ENCODE data around the gene UBE2N. TPM values are rescaled to one million over a fixed set of nuclear protein-coding genes. Genes with fewer than 3 reads are reported as not detected.
"Not testable (repeated sequence)": the region's sequence is repeated elsewhere in the genome, so short reads cannot be mapped to it uniquely, and the experiment has no call there.

Gene UBE2N
- total RNA-seq, 1 experiment from 2014 or later = 205 TPM

- H3K9me3 ChIP-seq (ENCODE audit: low read length); H3F3A ChIP-seq (ENCODE audit: low read length, unreplicated experiment); H3K9me2 ChIP-seq (replicated peaks; ENCODE audit: low read length); H2AFZ ChIP-seq (ENCODE audit: low read length); H3K9ac ChIP-seq (ENCODE audit: low read length); H3K27ac ChIP-seq (ENCODE audit: low read length); CTCF ChIA-PET; intact Hi-C loops (cut with micrococcal nuclease); H3K27me3 ChIP-seq (ENCODE audit: low read length); H3K4me1 ChIP-seq (ENCODE audit: insufficient read depth, low read length); H3K4me3 ChIP-seq (ENCODE audit: low read length); H3K4me2 ChIP-seq (ENCODE audit: low read length); POLR2A ChIA-PET (ENCODE audit: unreplicated experiment): not testable (repeated sequence)
- ATAC-seq = peak; percentile 52
- peak; percentile 35 for DNase-seq
- BruUV-seq (replicated peaks) = TSS peak; percentile 39
- Histone ChIP-seq H3K79me2 (ENCODE audit: low read length) (peaks cover 34% of the 10 kb centered on the region), H3K36me3 (ENCODE audit: low read depth, low read length) (peaks cover 26% of the 10 kb centered on the region), H4K20me1 (ENCODE audit: low read length) (peaks cover 20% of the 10 kb centered on the region)
These were observed 32.2 kb downstream of the UBE2N start for GRCh38 chr12:93409343-93410187.

GRCh38 chr12:93408813-93409212, 32.9 kb downstream of the UBE2N start:
- no peaks in the 10 kb centered on the region for H3K27me3 ChIP-seq (ENCODE audit: low read length)
- ChIA-PET POLR2A (ENCODE audit: unreplicated experiment) (no interaction called here), CTCF (no interaction called here)
- H3K4me1 ChIP-seq (ENCODE audit: insufficient read depth, low read length) = no peaks in the 10 kb centered on the region
- no peaks in the 10 kb centered on the region for H3K9me3 ChIP-seq (ENCODE audit: low read length)
- peaks cover 26% of the 10 kb centered on the region for H3K79me2 ChIP-seq (ENCODE audit: low read length)
- H3K9me2 ChIP-seq (replicated peaks; ENCODE audit: low read length) = no peaks in the 10 kb centered on the region
- no TSS peak for BruUV-seq (replicated peaks)
- no peak for DNase-seq
- no peak overlapping the region for H3K4me2 ChIP-seq (ENCODE audit: low read length)
- H3K36me3 ChIP-seq (ENCODE audit: low read depth, low read length) = peaks cover 26% of the 10 kb centered on the region
- no peak overlapping the region for H3K4me3 ChIP-seq (ENCODE audit: low read length)
- H3F3A ChIP-seq (ENCODE audit: low read length, unreplicated experiment) = no peaks in the 10 kb centered on the region
- H3K9ac ChIP-seq (ENCODE audit: low read length) = no peak overlapping the region
- no peak overlapping the region for H2AFZ ChIP-seq (ENCODE audit: low read length)
- H3K27ac ChIP-seq (ENCODE audit: low read length) = no peak overlapping the region
- ATAC-seq = no peak
- peaks cover 19% of the 10 kb centered on the region for H4K20me1 ChIP-seq (ENCODE audit: low read length)
- intact Hi-C loops (cut with micrococcal nuclease) = no loop called here
- TF ChIP-seq CTCF (conservative IDR thresholded peaks at IDR 0.05; ENCODE audit: low read depth, low read length) (no peak), EZH2phosphoT487 (IDR thresholded peaks at IDR 0.05; ENCODE audit: borderline replicate concordance, low read length) (no peak), EZH2 (IDR thresholded peaks at IDR 0.05; ENCODE audit: low read length, unreplicated experiment) (no peak)

- no peak overlapping the region for H3K27ac ChIP-seq (ENCODE audit: low read length)
- peaks cover 17% of the 10 kb centered on the region for H3K79me2 ChIP-seq (ENCODE audit: low read length)
- peaks cover 10% of the 10 kb centered on the region; the same call in 1 of the 2 replicates for H4K20me1 ChIP-seq (ENCODE audit: low read length)
- CTCF ChIA-PET = no interaction called here
- no peak overlapping the region for H2AFZ ChIP-seq (ENCODE audit: low read length)
- no peak overlapping the region for H3K4me3 ChIP-seq (ENCODE audit: low read length)
- no peak overlapping the region for H3K4me2 ChIP-seq (ENCODE audit: low read length)
- intact Hi-C loops (cut with micrococcal nuclease) = no loop called here
- DNase-seq = no peak
- POLR2A ChIA-PET (ENCODE audit: unreplicated experiment) = no interaction called here
- TF ChIP-seq EZH2 (IDR thresholded peaks at IDR 0.05; ENCODE audit: low read length, unreplicated experiment) (no peak), EZH2phosphoT487 (IDR thresholded peaks at IDR 0.05; ENCODE audit: borderline replicate concordance, low read length) (no peak), CTCF (conservative IDR thresholded peaks at IDR 0.05; ENCODE audit: low read depth, low read length) (no peak)
- H3K9me3 ChIP-seq (ENCODE audit: low read length) = no peaks in the 10 kb centered on the region
- no peaks in the 10 kb centered on the region for H3F3A ChIP-seq (ENCODE audit: low read length, unreplicated experiment)
- no peaks in the 10 kb centered on the region for H3K27me3 ChIP-seq (ENCODE audit: low read length)
- no peaks in the 10 kb centered on the region for H3K4me1 ChIP-seq (ENCODE audit: insufficient read depth, low read length)
- H3K9me2 ChIP-seq (replicated peaks; ENCODE audit: low read length) = no peaks in the 10 kb centered on the region
- H3K9ac ChIP-seq (ENCODE audit: low read length) = no peak overlapping the region
- no peak for ATAC-seq
- H3K36me3 ChIP-seq (ENCODE audit: low read depth, low read length) = peaks cover 26% of the 10 kb centered on the region
- no TSS peak for BruUV-seq (replicated peaks)
These were observed 33.8 kb downstream of the UBE2N start for GRCh38 chr12:93407963-93408283.

Data from PC-3 (cell line).